Fibroblast of pulmonary artery (primary cell): Measurements from ENCODE around the gene SYT14.
A peak's percentile ranks its signal among the peaks of the same experiment; 100 is the strongest.
"Not testable (repeated sequence)": the region's sequence is repeated elsewhere in the genome, so short reads cannot be mapped to it uniquely, and the experiment has no call there.

ENCODE experiments used
- DNase-seq: peaks from one replicate; pipeline ENCODE4 v3.0.0-alpha.2; 2010; ENCODE audit warnings: low read depth
- H3K4me3 ChIP-seq: replicated peaks from 2 replicates; pipeline ENCODE4 v1.5.1; 2011; ENCODE audit warnings: low read depth, mild to moderate bottlenecking, control low read depth, low read length, moderate library complexity
- TF ChIP-seq, protein P1 (sequence below): IDR thresholded peaks from 2 replicates; pipeline ENCODE4 v1.5.1; 2011; ENCODE audit warnings: mild to moderate bottlenecking, control low read depth, low read length, inconsistent platforms; ENCODE audit errors: missing control alignments

SYT14 gene

DNA sequence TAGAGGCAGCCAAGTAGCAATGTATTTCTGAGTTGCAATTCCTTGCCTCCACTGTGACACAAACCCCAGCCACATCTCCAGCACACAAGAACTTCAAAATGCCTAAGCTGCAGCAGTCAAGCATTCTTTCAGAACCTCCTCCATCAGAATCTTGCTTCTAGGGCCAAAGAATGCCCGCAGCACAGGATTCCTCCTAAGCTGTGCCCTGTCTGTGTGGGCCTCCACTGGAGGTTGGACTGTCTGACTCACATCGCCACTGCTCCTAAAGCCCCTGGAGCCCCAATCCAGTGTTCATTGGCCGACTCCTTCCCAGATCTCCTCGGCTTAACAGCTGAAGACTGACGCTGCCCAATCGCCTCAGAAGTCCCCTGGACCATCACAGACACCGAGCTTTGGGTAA, 251.4 kb downstream of the SYT14 start:
- TF ChIP-seq, protein P1, sequence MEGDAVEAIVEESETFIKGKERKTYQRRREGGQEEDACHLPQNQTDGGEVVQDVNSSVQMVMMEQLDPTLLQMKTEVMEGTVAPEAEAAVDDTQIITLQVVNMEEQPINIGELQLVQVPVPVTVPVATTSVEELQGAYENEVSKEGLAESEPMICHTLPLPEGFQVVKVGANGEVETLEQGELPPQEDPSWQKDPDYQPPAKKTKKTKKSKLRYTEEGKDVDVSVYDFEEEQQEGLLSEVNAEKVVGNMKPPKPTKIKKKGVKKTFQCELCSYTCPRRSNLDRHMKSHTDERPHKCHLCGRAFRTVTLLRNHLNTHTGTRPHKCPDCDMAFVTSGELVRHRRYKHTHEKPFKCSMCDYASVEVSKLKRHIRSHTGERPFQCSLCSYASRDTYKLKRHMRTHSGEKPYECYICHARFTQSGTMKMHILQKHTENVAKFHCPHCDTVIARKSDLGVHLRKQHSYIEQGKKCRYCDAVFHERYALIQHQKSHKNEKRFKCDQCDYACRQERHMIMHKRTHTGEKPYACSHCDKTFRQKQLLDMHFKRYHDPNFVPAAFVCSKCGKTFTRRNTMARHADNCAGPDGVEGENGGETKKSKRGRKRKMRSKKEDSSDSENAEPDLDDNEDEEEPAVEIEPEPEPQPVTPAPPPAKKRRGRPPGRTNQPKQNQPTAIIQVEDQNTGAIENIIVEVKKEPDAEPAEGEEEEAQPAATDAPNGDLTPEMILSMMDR, result no peak
- DNase-seq, result no peak
- no peak overlapping the region for H3K4me3 ChIP-seq

DNA sequence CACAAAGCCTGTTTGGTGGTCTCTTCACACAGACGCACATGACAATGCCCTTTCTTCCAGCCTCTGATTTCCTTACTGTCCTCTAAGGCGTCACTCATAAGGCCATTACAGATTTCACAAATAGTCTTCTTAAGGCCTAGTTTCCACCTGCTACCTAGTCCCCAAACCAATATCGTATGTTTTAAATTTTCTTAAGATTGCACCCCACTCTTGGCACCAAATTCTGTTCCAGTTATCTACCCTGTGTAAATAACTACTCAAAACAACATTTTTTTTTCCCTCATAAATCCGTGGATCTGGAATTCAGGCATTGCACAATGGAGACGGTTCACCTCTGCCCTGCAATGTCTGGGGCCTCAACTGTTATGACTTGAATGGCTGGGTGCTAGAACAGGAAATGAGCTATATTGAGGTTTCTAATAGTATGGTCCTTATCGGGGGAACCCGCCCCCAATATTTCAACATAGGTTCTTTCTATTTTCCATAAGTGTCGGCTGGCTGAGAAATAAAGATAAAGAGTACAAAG, 257.7 kb downstream of the SYT14 start:
- DNase-seq, result peak; percentile 11
- TF ChIP-seq, protein P1, result no peak
- no peak overlapping the region for H3K4me3 ChIP-seq

DNA sequence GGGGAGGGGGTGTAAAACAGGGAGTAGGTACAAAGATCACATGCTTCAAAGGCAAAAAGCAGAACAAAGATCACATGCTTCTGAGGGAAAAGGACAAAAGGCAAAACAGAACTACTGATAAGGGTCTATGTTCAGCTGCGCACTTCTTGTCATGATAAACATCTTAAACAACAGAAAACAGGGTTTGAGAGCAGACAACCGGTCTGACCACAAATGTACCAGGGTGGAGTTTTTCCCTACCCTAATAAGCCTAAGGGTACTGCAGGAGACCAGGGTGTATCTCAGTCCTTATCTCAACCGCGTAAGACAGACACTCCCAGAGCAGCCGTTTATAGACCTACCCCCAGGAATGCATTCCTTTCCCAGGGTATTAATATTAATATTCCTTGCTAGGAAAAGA, 258.2 kb downstream of the SYT14 start:
- DNase-seq, result not testable (repeated sequence)

DNA sequence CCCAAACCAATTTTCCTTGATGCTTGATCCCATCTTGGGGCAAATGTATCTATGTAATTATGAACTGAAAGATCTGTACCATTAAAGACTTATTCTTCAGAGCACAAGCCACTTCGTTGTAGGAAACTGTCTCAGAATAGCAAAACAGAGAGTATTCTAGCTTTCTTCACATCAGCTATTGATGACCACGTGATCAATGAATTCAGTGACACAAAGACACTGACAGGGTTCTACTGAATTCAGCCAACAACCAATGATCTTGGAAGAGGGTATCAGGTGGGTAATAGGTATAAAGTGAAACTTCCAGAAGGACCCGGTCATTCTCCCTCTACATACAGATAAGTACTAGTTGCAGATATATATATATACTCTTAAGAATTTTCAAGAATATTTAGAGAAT, 260.8 kb downstream of the SYT14 start:
- TF ChIP-seq, protein P1, result no peak
- H3K4me3 ChIP-seq, result no peak overlapping the region

More for the DNA sequence above, 258.2 kb downstream of the SYT14 start:
- H3K4me3 ChIP-seq, result not testable (repeated sequence)

DNA sequence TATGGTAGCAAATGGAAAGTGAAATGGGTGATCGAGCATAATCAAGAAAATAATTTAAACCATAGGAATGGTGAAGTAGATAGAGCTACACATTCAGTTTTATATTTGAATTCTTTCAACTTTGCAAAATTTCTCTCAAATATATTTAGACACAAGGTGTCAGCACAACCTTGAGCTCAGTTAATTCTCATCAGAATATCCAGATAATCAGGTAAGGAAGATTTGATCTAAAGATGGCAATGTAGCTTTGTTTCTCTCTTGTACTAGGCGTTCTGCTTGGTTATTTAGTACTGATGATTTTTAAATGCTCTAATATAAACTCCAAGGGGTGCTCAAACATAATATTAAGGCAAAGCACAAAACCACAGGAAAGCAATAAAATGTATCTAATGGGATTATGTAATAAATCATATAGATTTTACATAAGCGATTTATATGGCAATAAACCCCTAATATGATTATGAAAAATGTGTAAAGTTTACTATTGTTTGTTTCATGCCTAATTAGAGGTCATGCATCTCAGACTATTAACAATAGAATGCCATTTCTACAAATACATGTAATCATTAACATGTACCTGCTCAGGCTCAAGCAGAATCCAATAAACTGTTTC, 262.2 kb downstream of the SYT14 start:
- H3K4me3 ChIP-seq, result no peak overlapping the region
- no peak for DNase-seq
- TF ChIP-seq, protein P1, result peak; percentile 0

More for the DNA sequence above, 260.8 kb downstream of the SYT14 start:
- no peak for DNase-seq

DNA sequence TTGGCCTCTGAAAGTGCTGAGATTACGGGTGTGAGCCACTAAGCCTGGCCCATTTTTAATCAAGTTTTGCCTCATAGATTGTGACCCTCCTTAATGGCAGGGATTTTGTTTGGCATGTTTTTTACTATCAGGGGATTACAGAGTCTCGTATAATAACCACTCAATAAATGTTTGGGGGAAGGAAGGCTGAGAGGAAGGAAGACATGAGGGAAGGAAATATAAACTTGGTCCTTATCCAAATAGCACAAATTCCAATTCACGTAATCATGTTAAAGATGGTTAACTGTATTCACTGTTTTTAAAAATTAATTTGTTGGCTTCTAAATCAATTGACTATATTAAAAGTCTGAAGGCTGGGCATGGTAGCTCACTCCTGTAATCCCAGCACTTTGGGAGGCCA, 263.7 kb downstream of the SYT14 start:
- TF ChIP-seq, protein P1, result no peak
- H3K4me3 ChIP-seq, result no peak overlapping the region
- no peak for DNase-seq

DNA sequence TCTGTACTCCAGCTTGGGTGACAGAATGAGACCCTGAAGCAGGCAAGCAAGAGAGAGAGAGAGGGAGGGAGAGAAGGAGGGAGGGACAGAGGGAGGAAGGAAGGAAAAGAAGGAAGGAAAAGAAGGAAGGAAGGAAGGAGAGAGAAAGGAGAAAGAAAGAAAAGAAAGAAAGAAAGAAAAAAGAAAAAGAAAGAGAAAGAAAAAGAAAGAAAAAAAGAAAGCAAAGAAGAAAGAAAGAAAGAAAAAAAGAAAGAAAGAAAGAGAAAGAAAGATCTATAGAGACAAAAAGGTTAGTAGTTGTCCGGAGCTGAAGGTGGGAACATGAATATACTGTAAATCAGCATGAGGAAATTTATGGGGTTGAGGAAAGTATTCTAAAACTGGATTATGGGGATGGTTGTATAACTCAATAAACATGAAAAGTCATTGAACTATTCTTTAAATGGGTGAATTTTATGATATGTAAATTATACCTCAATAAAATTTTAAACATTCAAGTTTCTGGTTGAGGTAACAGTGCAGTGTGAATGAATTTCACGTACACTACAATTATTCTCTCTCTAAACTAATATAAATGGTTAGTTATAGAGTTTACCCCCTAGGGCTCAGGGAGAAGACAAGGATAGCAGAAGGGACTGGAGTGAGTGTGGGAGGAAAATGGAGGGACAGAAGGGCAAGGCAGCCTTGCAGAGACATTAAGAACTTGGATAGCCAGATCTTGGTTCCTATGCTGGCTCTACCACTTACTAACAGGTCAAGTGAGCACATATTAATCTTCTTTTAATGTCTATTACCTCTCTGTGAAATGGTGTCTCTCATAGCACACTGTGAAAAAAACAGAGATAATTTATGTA, 269.8 kb downstream of the SYT14 start:
- DNase-seq, result no peak
- H3K4me3 ChIP-seq, result no peak overlapping the region
- TF ChIP-seq, protein P1, result no peak
